CD14-positive monocyte (primary cell): ENCODE results near the gene ZC3H13. TPM values are rescaled to one million over a fixed set of nuclear protein-coding genes. Genes with fewer than 3 reads are reported as not detected.

Source experiments
- DNase-seq, 3 donors: peaks; one replicate each; pipeline ENCODE4 v3.0.0-alpha.2; 2011 to 2022
- H2AFZ ChIP-seq: 2 replicates; pipeline ENCODE4 v1.6.0; 2012; ENCODE audit warnings: mild to moderate bottlenecking, low read depth, low read length, inconsistent platforms; ENCODE audit not compliant: insufficient read depth, poor library complexity, severe bottlenecking
- H3K27ac ChIP-seq, 2 donors: 1 replicate in 1 of 2; 2 replicates in 1 of 2; pipeline ENCODE4 v1.5.1; 2012 to 2013; ENCODE audit warnings: low read length in 2 of 2, control low read depth in 1 of 2, inconsistent platforms in 1 of 2, low read depth in 1 of 2, mild to moderate bottlenecking in 1 of 2
- H3K27me3 ChIP-seq, 2 donors: one replicate each; pipeline versions ENCODE4 v1.6.0 to v1.6.1; 2011 to 2013; ENCODE audit warnings: low read length in 2 of 2; ENCODE audit not compliant: control insufficient read depth in 2 of 2, insufficient read depth in 2 of 2
- H3K36me3 ChIP-seq, 2 donors: replicated peaks in 1 of 2; 1 replicate in 1 of 2; 2 replicates in 1 of 2; pipeline versions ENCODE4 v1.5.1 to v1.6.1; 2012 to 2013; ENCODE audit warnings: low read length in 2 of 2, control low read depth in 1 of 2, inconsistent platforms in 1 of 2, mild to moderate bottlenecking in 1 of 2; ENCODE audit not compliant: insufficient read depth in 2 of 2, control insufficient read depth in 1 of 2
- H3K4me1 ChIP-seq, 2 donors: 1 replicate in 1 of 2; 2 replicates in 1 of 2; pipeline versions ENCODE4 v1.5.1 to v1.6.1; 2012 to 2013; ENCODE audit warnings: low read length in 2 of 2, control low read depth in 1 of 2, inconsistent platforms in 1 of 2, mild to moderate bottlenecking in 1 of 2, moderate library complexity in 1 of 2; ENCODE audit not compliant: insufficient read depth in 2 of 2, control insufficient read depth in 1 of 2
- H3K4me2 ChIP-seq: replicated peaks from 2 replicates; pipeline ENCODE3; 2012; ENCODE audit warnings: low read length, moderate library complexity, mild to moderate bottlenecking; ENCODE audit not compliant: poor library complexity, severe bottlenecking; ENCODE audit errors: extremely low read depth
- H3K4me3 ChIP-seq, 3 experiments: fragments of 200-600 bp in 1 of 3; sonication (generic) in 1 of 3; replicated peaks in 1 of 3; 1 replicate in 2 of 3; 2 replicates in 1 of 3; pipeline ENCODE4 v1.5.1; 2011 to 2013; ENCODE audit warnings: low read length in 3 of 3, mild to moderate bottlenecking in 3 of 3, control low read depth in 2 of 3, low read depth in 2 of 3, inconsistent platforms in 1 of 3, moderate library complexity in 1 of 3
- H3K79me2 ChIP-seq: 2 replicates; pipeline ENCODE4 v1.6.0; 2012; ENCODE audit warnings: mild to moderate bottlenecking, control low read depth, inconsistent platforms, low read length, moderate library complexity; ENCODE audit not compliant: insufficient read depth
- H3K9ac ChIP-seq: 2 replicates; pipeline ENCODE4 v1.6.0; 2017; ENCODE audit warnings: low read length, mild to moderate bottlenecking; ENCODE audit not compliant: insufficient read depth, poor library complexity, severe bottlenecking
- H3K9me3 ChIP-seq, 2 donors: replicated peaks in 1 of 2; 1 replicate in 1 of 2; 2 replicates in 1 of 2; pipeline versions ENCODE4 v1.5.1 to v1.6.1; 2012 to 2013; ENCODE audit warnings: low read length in 2 of 2, control low read depth in 1 of 2; ENCODE audit not compliant: control insufficient read depth in 1 of 2, insufficient read depth in 1 of 2
- H4K20me1 ChIP-seq: 2 replicates; pipeline ENCODE4 v1.6.0; 2012; ENCODE audit warnings: mild to moderate bottlenecking, low read length, control low read depth, moderate library complexity; ENCODE audit not compliant: insufficient read depth
- H3K27ac Mint-ChIP-seq, 7 donors: one replicate each; pipeline ENCODE4 v1.8.0; 2020; ENCODE audit warnings: mild to moderate bottlenecking in 7 of 7, mixed read lengths in 7 of 7, moderate library complexity in 6 of 7, inconsistent platforms in 2 of 7
- H3K27me3 Mint-ChIP-seq, 3 donors: one replicate each; pipeline ENCODE4 v1.8.0; 2021 to 2022; ENCODE audit warnings: low read depth in 3 of 3, mild to moderate bottlenecking in 3 of 3, mixed read lengths in 3 of 3, moderate library complexity in 3 of 3, inconsistent platforms in 1 of 3
- H3K36me3 Mint-ChIP-seq, 2 donors: one replicate each; pipeline ENCODE4 v1.8.0; 2020; ENCODE audit warnings: mixed read lengths in 2 of 2, inconsistent platforms in 1 of 2, mild to moderate bottlenecking in 1 of 2
- H3K4me1 Mint-ChIP-seq: one replicate; pipeline ENCODE4 v1.8.0; 2020; ENCODE audit warnings: mild to moderate bottlenecking, mixed read lengths
- H3K4me3 Mint-ChIP-seq, 2 donors: one replicate each; pipeline ENCODE4 v1.8.0; 2020; ENCODE audit warnings: mild to moderate bottlenecking in 2 of 2, mixed read lengths in 2 of 2, moderate library complexity in 1 of 2
- H3K9me3 Mint-ChIP-seq, 7 donors: one replicate each; pipeline ENCODE4 v1.8.0; 2020 to 2022; ENCODE audit warnings: mixed read lengths in 7 of 7, mild to moderate bottlenecking in 6 of 7, moderate library complexity in 6 of 7, inconsistent platforms in 2 of 7
- CTCF ChIP-seq: fragments of 200-600 bp; IDR thresholded peaks from one replicate; pipeline ENCODE4 v1.8.0; 2022; ENCODE audit warnings: antibody characterized with exemption, mild to moderate bottlenecking
- WGBS: methylation state at CpG from one replicate; pipeline ENCODE4 v1.1.5; 2013; ENCODE audit warnings: missing lambda C conversion rate; ENCODE audit not compliant: insufficient coverage; 5-methylcytosine and 5-hydroxymethylcytosine counted together
- intact Hi-C, 2 donors: fragments of 100-400 bp; cut with micrococcal nuclease; formaldehyde crosslinking; loops; one replicate each; pipeline versions ENCODE4 v1.15.0 to v1.15.1; 2023
- polyA plus RNA-seq, 3 donors: library from polyadenylated mRNA; depleted of rRNA in 1 of 3; unstranded in 2 of 3; stranded (reverse) in 1 of 3; fragments of 300-500 nt in 2 of 3; fragments of >200 nt in 1 of 3; fragmentation: Illumina TruSeq in 2 of 3; gene quantifications; 1 replicate in 2 of 3; 2 replicates in 1 of 3; pipeline ENCODE4 v1.2.3, GENCODE V29; 2012 to 2021

Gene ZC3H13
- polyA plus RNA-seq, 3 donors = 5.3 to 22.2 (median 9.7) TPM

GRCh38 chr13:46077265-46077664 is 24.7 kb upstream of the ZC3H13 start:
- TF ChIP-seq CTCF = no peak
- Mint-ChIP-seq H3K4me1 (peaks cover 11% of the 10 kb centered on the region), H3K4me3 (no peak overlapping the region), H3K27ac (no peak overlapping the region), H3K27me3 (no peaks in the 10 kb centered on the region), H3K9me3 (peaks cover 0 to 4% (median 0%) of the 10 kb centered on the region in 7 donors), H3K36me3 (no peaks in the 10 kb centered on the region)
- Histone ChIP-seq H3K79me2 (no peaks in the 10 kb centered on the region), H2AFZ (no peak overlapping the region), H3K4me3 (no peak overlapping the region), H3K4me2 (no peak overlapping the region), H4K20me1 (no peaks in the 10 kb centered on the region), H3K36me3 (no peaks in the 10 kb centered on the region), H3K27me3 (no peaks in the 10 kb centered on the region), H3K27ac (no peak overlapping the region), H3K9me3 (no peaks in the 10 kb centered on the region), H3K9ac (no peak overlapping the region), H3K4me1 (no peaks in the 10 kb centered on the region)
- intact Hi-C loops = no loop called here
- DNase-seq = peak in 2 of 3 donors; percentile 22 to 23
- no CpG with 5 or more reads among the region's 1 CpG for WGBS

GRCh38 chr13:46076827-46077226 is 24.3 kb upstream of the ZC3H13 start:
- Mint-ChIP-seq H3K9me3 (peaks cover 0 to 4% (median 0%) of the 10 kb centered on the region in 7 donors), H3K4me3 (no peak overlapping the region), H3K36me3 (no peaks in the 10 kb centered on the region), H3K4me1 (peaks cover 11% of the 10 kb centered on the region), H3K27ac (peak overlapping the region in 1 of 7 donors; percentile 36), H3K27me3 (no peaks in the 10 kb centered on the region)
- Histone ChIP-seq H3K27me3 (no peaks in the 10 kb centered on the region), H3K4me3 (no peak overlapping the region), H3K9ac (no peak overlapping the region), H3K4me1 (no peaks in the 10 kb centered on the region), H3K4me2 (no peak overlapping the region), H4K20me1 (no peaks in the 10 kb centered on the region), H3K79me2 (no peaks in the 10 kb centered on the region), H3K36me3 (no peaks in the 10 kb centered on the region), H3K27ac (no peak overlapping the region), H2AFZ (no peak overlapping the region), H3K9me3 (no peaks in the 10 kb centered on the region)
- WGBS = no CpG with 5 or more reads among the region's 3 CpGs
- no peak for TF ChIP-seq CTCF
- no peak for DNase-seq
- intact Hi-C loops = no loop called here
